ENCODE results near the gene BBOX1. TPM values are rescaled to one million over a fixed set of nuclear protein-coding genes. Genes with fewer than 3 reads are reported as not detected.

BBOX1 gene
- total and polyA plus RNA-seq, 2 of the 8 experiments (the other 6 are each of a cell fraction or from before 2014, with no cell fraction given): not detected

GRCh38 chr11:27107548-27107947 is 66.9 kb downstream of the BBOX1 start:
- no peak overlapping the region for H3K18ac ChIP-seq (ENCODE audit: extremely low read depth, low read length)
- no peaks in the 10 kb centered on the region for H3K27me3 ChIP-seq (replicated peaks in 1 of 4; ENCODE audit: control insufficient read depth in 3 of 4, extremely low read depth in 1 of 4, insufficient read depth in 3 of 4, low read length in 3 of 4)
- no peak overlapping the region for H3K4ac ChIP-seq (replicated peaks; ENCODE audit: insufficient read length, low read depth, low read length)
- H2BK20ac ChIP-seq (ENCODE audit: low read length): no peak overlapping the region
- H2BK5ac ChIP-seq (ENCODE audit: low read depth, low read length): no peak overlapping the region
- no peak overlapping the region for H2AK5ac ChIP-seq (ENCODE audit: low read depth, low read length)
- H3K27ac ChIP-seq (ENCODE audit: low read depth, low read length): no peak overlapping the region
- no peak overlapping the region for H2BK12ac ChIP-seq (ENCODE audit: low read depth, low read length)
- ChIA-PET CTCF (ENCODE audit: partially characterized antibody) (no interaction called here), POLR2A (ENCODE audit: partially characterized antibody) (interaction anchor here (1.3 kb wide), 1 partner anchor 11 kb away, joined by 3 read pairs; no protein-coding TSS in a partner anchor)
- H3K9ac ChIP-seq (replicated peaks in 1 of 4; ENCODE audit: extremely low read depth in 1 of 4, low read depth in 3 of 4, low read length in 3 of 4): no peak overlapping the region
- H3K4me1 ChIP-seq (replicated peaks in 1 of 4; ENCODE audit: control insufficient read depth in 3 of 4, insufficient read depth in 4 of 4, low read length in 3 of 4): no peaks in the 10 kb centered on the region
- no peak overlapping the region for H3K23ac ChIP-seq (ENCODE audit: insufficient read length)
- FAIRE-seq: no peak
- H3K4me3 ChIP-seq (ENCODE audit: extremely low read depth in 1 of 4, insufficient read depth in 2 of 4, low read depth in 3 of 4, low read length in 4 of 4): no peak overlapping the region
- H3K79me1 ChIP-seq (ENCODE audit: low read depth, low read length): no peaks in the 10 kb centered on the region
- no peak overlapping the region for H2BK15ac ChIP-seq (ENCODE audit: low read length)
- no peaks in the 10 kb centered on the region for H4K20me1 ChIP-seq (replicated peaks in 1 of 2; ENCODE audit: control insufficient read depth in 1 of 2, insufficient read depth in 2 of 2, low read length in 2 of 2)
- H3K79me2 ChIP-seq (ENCODE audit: control insufficient read depth in 1 of 2, insufficient read depth in 2 of 2, low read length in 2 of 2): no peaks in the 10 kb centered on the region
- no peak overlapping the region for H2AFZ ChIP-seq (ENCODE audit: low read length)
- no peak overlapping the region for H3K56ac ChIP-seq (replicated peaks; ENCODE audit: insufficient read length, low read depth, low read length)
- H4K8ac ChIP-seq (ENCODE audit: extremely low read depth, insufficient read depth, low read length): no peak overlapping the region
- no peak overlapping the region for H3K4me2 ChIP-seq (ENCODE audit: insufficient read depth in 1 of 2, low read depth in 2 of 2, low read length in 2 of 2)
- H3K14ac ChIP-seq (ENCODE audit: insufficient read length): no peak overlapping the region
- H4K5ac ChIP-seq (ENCODE audit: insufficient read length, low read depth, low read length): no peak overlapping the region
- no peak overlapping the region for H2BK120ac ChIP-seq (replicated peaks; ENCODE audit: low read depth, low read length)
- DNase-seq (ENCODE audit: low read depth in 1 of 2, low spot score in 2 of 2): no peak
- H4K91ac ChIP-seq (replicated peaks; ENCODE audit: insufficient read length, low read length): no peak overlapping the region
- H3K9me3 ChIP-seq (ENCODE audit: insufficient read depth in 2 of 2, low read depth in 1 of 2, low read length in 1 of 2): no peaks in the 10 kb centered on the region
- no peaks in the 10 kb centered on the region for H3K36me3 ChIP-seq (ENCODE audit: control insufficient read depth in 2 of 4, insufficient read depth in 4 of 4, low read length in 3 of 4)
- H3K23me2 ChIP-seq (ENCODE audit: low read depth, low read length): no peaks in the 10 kb centered on the region
- TF ChIP-seq CHD7 (IDR thresholded peaks at IDR 0.05; ENCODE audit: insufficient replicate concordance, low read length): no peak

All from H1 (cell line).